MM.1S (cell line): ENCODE measurements around the gene FAM118A.
"Not testable (repeated sequence)": the region's sequence is repeated elsewhere in the genome, so short reads cannot be mapped to it uniquely, and the experiment has no call there.

Source experiments
- DNase-seq: peaks from one replicate; pipeline ENCODE4 v3.0.0-alpha.2; 2015
- H2AFZ ChIP-seq: fragments of 300-600 bp; sonication (generic); 2 replicates; pipeline ENCODE4 v1.6.0; 2016; ENCODE audit warnings: antibody characterized with exemption, low read length
- H3F3A ChIP-seq: fragments of 300-600 bp; sonication (generic); 2 replicates; pipeline ENCODE4 v1.6.1; 2016; ENCODE audit warnings: mild to moderate bottlenecking, antibody characterized with exemption, low read length, moderate library complexity, mixed read lengths; ENCODE audit not compliant: insufficient read depth
- H3K27ac ChIP-seq: fragments of 300-600 bp; sonication (generic); 2 replicates; pipeline ENCODE4 v1.5.1; 2016; ENCODE audit warnings: mild to moderate bottlenecking, low read length
- H3K27me3 ChIP-seq: fragments of 300-600 bp; sonication (generic); replicated peaks from 2 replicates; pipeline ENCODE4 v1.6.0; 2016; ENCODE audit warnings: low read length; ENCODE audit not compliant: insufficient read depth
- H3K36me3 ChIP-seq: fragments of 300-600 bp; sonication (generic); replicated peaks from 2 replicates; pipeline ENCODE4 v1.6.1; 2016; ENCODE audit warnings: mild to moderate bottlenecking, low read length, mixed read lengths; ENCODE audit not compliant: insufficient read depth
- H3K4me1 ChIP-seq: fragments of 300-600 bp; sonication (generic); 2 replicates; pipeline ENCODE4 v1.6.1; 2016; ENCODE audit warnings: low read length, mixed read lengths
- H3K4me2 ChIP-seq: fragments of 300-600 bp; sonication (generic); 2 replicates; pipeline ENCODE4 v1.6.0; 2016; ENCODE audit warnings: low read depth, low read length
- H3K4me3 ChIP-seq: fragments of 300-600 bp; sonication (generic); 2 replicates; pipeline ENCODE4 v1.5.1; 2016; ENCODE audit warnings: low read length, mixed read lengths
- H3K79me2 ChIP-seq: fragments of 300-600 bp; sonication (generic); 2 replicates; pipeline ENCODE4 v1.6.1; 2016; ENCODE audit warnings: mixed run types, low read length, mixed read lengths
- H3K9ac ChIP-seq: fragments of 300-600 bp; sonication (generic); 2 replicates; pipeline ENCODE4 v1.6.1; 2016; ENCODE audit warnings: low read length, mixed read lengths
- H3K9me2 ChIP-seq: fragments of 300-600 bp; sonication (generic); replicated peaks from 2 replicates; pipeline ENCODE4 v1.6.1; 2016; ENCODE audit warnings: mild to moderate bottlenecking, low read length, mixed read lengths; ENCODE audit not compliant: insufficient read depth
- H3K9me3 ChIP-seq: fragments of 300-600 bp; sonication (generic); replicated peaks from 2 replicates; pipeline ENCODE4 v1.6.1; 2016; ENCODE audit warnings: mild to moderate bottlenecking, low read length, mixed read lengths; ENCODE audit not compliant: insufficient read depth
- H4K20me1 ChIP-seq: fragments of 300-600 bp; sonication (generic); 2 replicates; pipeline ENCODE4 v1.6.1; 2016; ENCODE audit warnings: mild to moderate bottlenecking, low read length, moderate library complexity, mixed read lengths; ENCODE audit not compliant: insufficient read depth
- CTCF ChIP-seq: fragments of 300-600 bp; sonication (generic); IDR thresholded peaks from 2 replicates; pipeline ENCODE4 v1.5.1; 2016; ENCODE audit warnings: antibody characterized with exemption, low read length, mixed read lengths
- EZH2 ChIP-seq: fragments of 300-600 bp; sonication (generic); optimal IDR thresholded peaks from 2 replicates; pipeline ENCODE3; 2017; ENCODE audit warnings: low read depth, mild to moderate bottlenecking, antibody characterized with exemption, low read length, mixed read lengths
- EZH2phosphoT487 ChIP-seq: fragments of 300-600 bp; sonication (generic); IDR thresholded peaks from 2 replicates; pipeline ENCODE4 v1.6.1; 2018; ENCODE audit warnings: antibody characterized with exemption, low read length

Gene FAM118A

GRCh38 chr22:45309422-45310227 is at the start of gene FAM118A:
FAM118A (plus strand) TSS chr22:45309934; CDS start chr22:45322380, 12,446 bp downstream.
- no peaks in the 10 kb centered on the region for H3K9me3 ChIP-seq
- no peaks in the 10 kb centered on the region for H3F3A ChIP-seq
- no peaks in the 10 kb centered on the region for H3K9me2 ChIP-seq
- DNase-seq, result peak; percentile 93
- peaks cover 41% of the 10 kb centered on the region for H3K79me2 ChIP-seq
- H3K27ac ChIP-seq, result peak within 1 kb of the TSS; percentile 55; the same call in 1 of the 2 replicates
- no peaks in the 10 kb centered on the region for H3K27me3 ChIP-seq
- H4K20me1 ChIP-seq, result no peaks in the 10 kb centered on the region
- peak within 1 kb of the TSS; percentile 99 for H3K4me2 ChIP-seq
- peak within 1 kb of the TSS; percentile 97 for H2AFZ ChIP-seq
- H3K4me3 ChIP-seq, result peak within 1 kb of the TSS; percentile 98
- peaks cover 10% of the 10 kb centered on the region for H3K4me1 ChIP-seq
- H3K9ac ChIP-seq, result peak within 1 kb of the TSS; percentile 92
- H3K36me3 ChIP-seq, result no peaks in the 10 kb centered on the region
- no peak for TF ChIP-seq EZH2phosphoT487
- TF ChIP-seq CTCF, result no peak
- TF ChIP-seq EZH2, result no peak

- not testable (repeated sequence) for H3K9me2 ChIP-seq, H3K9me3 ChIP-seq, H3K9ac ChIP-seq, DNase-seq, H3K27me3 ChIP-seq, H3K27ac ChIP-seq, H4K20me1 ChIP-seq, H3K36me3 ChIP-seq, H3K79me2 ChIP-seq, H3K4me2 ChIP-seq, H2AFZ ChIP-seq, H3K4me3 ChIP-seq
- H3K4me1 ChIP-seq, result peaks cover 35% of the 10 kb centered on the region
- peaks cover 13% of the 10 kb centered on the region for H3F3A ChIP-seq
These were observed 49.4 kb upstream of the FAM118A start for GRCh38 chr22:45260395-45260759.

- H3K4me3 ChIP-seq, result no peak overlapping the region
- H3K9ac ChIP-seq, result no peak overlapping the region
- no peaks in the 10 kb centered on the region for H3K36me3 ChIP-seq
- H3K79me2 ChIP-seq, result no peaks in the 10 kb centered on the region
- no peaks in the 10 kb centered on the region for H3K27me3 ChIP-seq
- no peak overlapping the region for H3K4me2 ChIP-seq
- H3K27ac ChIP-seq, result peak overlapping the region; percentile 71; the same call in 1 of the 2 replicates
- H3F3A ChIP-seq, result peaks cover 13% of the 10 kb centered on the region
- no peaks in the 10 kb centered on the region for H4K20me1 ChIP-seq
- DNase-seq, result peak; percentile 64
- H3K9me2 ChIP-seq, result no peaks in the 10 kb centered on the region
- H2AFZ ChIP-seq, result no peak overlapping the region
- TF ChIP-seq EZH2phosphoT487 (no peak), EZH2 (no peak), CTCF (no peak)
- peaks cover 35% of the 10 kb centered on the region for H3K4me1 ChIP-seq
- no peaks in the 10 kb centered on the region for H3K9me3 ChIP-seq
These were observed 48.2 kb upstream of the FAM118A start for GRCh38 chr22:45261407-45262088.
